ENCODE results near the gene CASZ1. TPM values are rescaled to one million over a fixed set of nuclear protein-coding genes. Genes with fewer than 3 reads are reported as not detected.

Gene CASZ1
- total RNA-seq, 4 donors from 2014 or later = 106 to 229 (median 160) TPM

DNA sequence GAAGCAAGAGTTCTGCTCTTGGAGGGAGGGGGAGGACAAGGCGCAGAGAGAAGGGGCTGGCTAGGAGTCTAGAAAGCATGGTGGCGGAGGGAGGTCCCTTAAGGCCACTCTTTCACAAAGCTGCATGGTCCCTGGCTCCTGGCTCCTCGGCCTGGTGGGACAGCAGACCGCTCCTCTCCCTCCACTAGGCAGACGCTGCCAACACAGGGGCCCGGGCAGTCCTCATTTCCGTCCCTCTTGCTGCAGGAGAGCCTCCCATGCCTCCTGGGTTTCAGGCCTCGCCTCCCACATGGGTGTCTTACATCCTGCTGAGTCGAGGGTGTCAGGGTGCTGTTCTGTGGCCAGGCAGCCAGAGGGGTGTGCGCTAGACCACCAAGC lies 108.0 kb downstream of the CASZ1 start:
- peaks cover 82% of the 10 kb centered on the region for H3K4me1 ChIP-seq
- DNase-seq (ENCODE audit: low spot score in 2 of 2) = no peak
- peaks cover 3% of the 10 kb centered on the region for H3K36me3 ChIP-seq
- no peaks in the 10 kb centered on the region for H3K27me3 ChIP-seq
- H3K9me3 ChIP-seq = no peaks in the 10 kb centered on the region
- no peak overlapping the region for H3K4me3 ChIP-seq
- WGBS = 86% methylated on average over 10 of the region's 10 CpGs
- peak overlapping the region; percentile 6 for H3K27ac ChIP-seq
- TF ChIP-seq, protein P1, sequence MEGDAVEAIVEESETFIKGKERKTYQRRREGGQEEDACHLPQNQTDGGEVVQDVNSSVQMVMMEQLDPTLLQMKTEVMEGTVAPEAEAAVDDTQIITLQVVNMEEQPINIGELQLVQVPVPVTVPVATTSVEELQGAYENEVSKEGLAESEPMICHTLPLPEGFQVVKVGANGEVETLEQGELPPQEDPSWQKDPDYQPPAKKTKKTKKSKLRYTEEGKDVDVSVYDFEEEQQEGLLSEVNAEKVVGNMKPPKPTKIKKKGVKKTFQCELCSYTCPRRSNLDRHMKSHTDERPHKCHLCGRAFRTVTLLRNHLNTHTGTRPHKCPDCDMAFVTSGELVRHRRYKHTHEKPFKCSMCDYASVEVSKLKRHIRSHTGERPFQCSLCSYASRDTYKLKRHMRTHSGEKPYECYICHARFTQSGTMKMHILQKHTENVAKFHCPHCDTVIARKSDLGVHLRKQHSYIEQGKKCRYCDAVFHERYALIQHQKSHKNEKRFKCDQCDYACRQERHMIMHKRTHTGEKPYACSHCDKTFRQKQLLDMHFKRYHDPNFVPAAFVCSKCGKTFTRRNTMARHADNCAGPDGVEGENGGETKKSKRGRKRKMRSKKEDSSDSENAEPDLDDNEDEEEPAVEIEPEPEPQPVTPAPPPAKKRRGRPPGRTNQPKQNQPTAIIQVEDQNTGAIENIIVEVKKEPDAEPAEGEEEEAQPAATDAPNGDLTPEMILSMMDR (IDR thresholded peaks at IDR 0.05) = no peak
- TF ChIP-seq POLR2AphosphoS5 (IDR thresholded peaks at IDR 0.05) (no peak), EP300 (IDR thresholded peaks at IDR 0.05) (no peak), POLR2A (IDR thresholded peaks at IDR 0.05) (no peak)

GRCh38 chr1:10687782-10688408 lies 108.6 kb downstream of the CASZ1 start:
- no peak for DNase-seq (ENCODE audit: low spot score in 2 of 2)
- peak overlapping the region; percentile 6 for H3K27ac ChIP-seq
- peaks cover 3% of the 10 kb centered on the region for H3K36me3 ChIP-seq
- peaks cover 80% of the 10 kb centered on the region for H3K4me1 ChIP-seq
- H3K4me3 ChIP-seq = no peak overlapping the region
- no peaks in the 10 kb centered on the region for H3K27me3 ChIP-seq
- H3K9me3 ChIP-seq = no peaks in the 10 kb centered on the region
- TF ChIP-seq EP300 (IDR thresholded peaks at IDR 0.05) (no peak), POLR2A (IDR thresholded peaks at IDR 0.05) (no peak), POLR2AphosphoS5 (IDR thresholded peaks at IDR 0.05) (no peak)
- TF ChIP-seq, protein P1 (IDR thresholded peaks at IDR 0.05) = no peak
- 55% methylated on average over 15 of the region's 15 CpGs for WGBS

GRCh38 chr1:10687251-10687651 lies 109.2 kb downstream of the CASZ1 start:
- H3K27me3 ChIP-seq = no peaks in the 10 kb centered on the region
- peaks cover 3% of the 10 kb centered on the region for H3K36me3 ChIP-seq
- TF ChIP-seq, protein P1 (IDR thresholded peaks at IDR 0.05) = no peak
- TF ChIP-seq POLR2AphosphoS5 (IDR thresholded peaks at IDR 0.05) (no peak), EP300 (IDR thresholded peaks at IDR 0.05) (no peak), POLR2A (IDR thresholded peaks at IDR 0.05) (no peak)
- 56% methylated on average over 6 of the region's 7 CpGs for WGBS
- no peaks in the 10 kb centered on the region for H3K9me3 ChIP-seq
- no peak overlapping the region for H3K4me3 ChIP-seq
- H3K4me1 ChIP-seq = peaks cover 76% of the 10 kb centered on the region
- no peak for DNase-seq (ENCODE audit: low spot score in 2 of 2)
- peak overlapping the region; percentile 6 for H3K27ac ChIP-seq

- Histone ChIP-seq H3K4me3 (no peak overlapping the region), H3K36me3 (peaks cover 3% of the 10 kb centered on the region), H3K27me3 (no peaks in the 10 kb centered on the region), H3K4me1 (peaks cover 72% of the 10 kb centered on the region), H3K9me3 (no peaks in the 10 kb centered on the region), H3K27ac (peak overlapping the region; percentile 77)
- no peak for DNase-seq (ENCODE audit: low spot score in 2 of 2)
- 62% methylated on average over 20 of the region's 20 CpGs for WGBS
- TF ChIP-seq POLR2A (IDR thresholded peaks at IDR 0.05) (no peak), POLR2AphosphoS5 (IDR thresholded peaks at IDR 0.05) (no peak), EP300 (IDR thresholded peaks at IDR 0.05) (no peak)
- TF ChIP-seq, protein P1 (IDR thresholded peaks at IDR 0.05) = no peak
These were observed 109.9 kb downstream of the CASZ1 start for GRCh38 chr1:10686404-10687040.

DNA sequence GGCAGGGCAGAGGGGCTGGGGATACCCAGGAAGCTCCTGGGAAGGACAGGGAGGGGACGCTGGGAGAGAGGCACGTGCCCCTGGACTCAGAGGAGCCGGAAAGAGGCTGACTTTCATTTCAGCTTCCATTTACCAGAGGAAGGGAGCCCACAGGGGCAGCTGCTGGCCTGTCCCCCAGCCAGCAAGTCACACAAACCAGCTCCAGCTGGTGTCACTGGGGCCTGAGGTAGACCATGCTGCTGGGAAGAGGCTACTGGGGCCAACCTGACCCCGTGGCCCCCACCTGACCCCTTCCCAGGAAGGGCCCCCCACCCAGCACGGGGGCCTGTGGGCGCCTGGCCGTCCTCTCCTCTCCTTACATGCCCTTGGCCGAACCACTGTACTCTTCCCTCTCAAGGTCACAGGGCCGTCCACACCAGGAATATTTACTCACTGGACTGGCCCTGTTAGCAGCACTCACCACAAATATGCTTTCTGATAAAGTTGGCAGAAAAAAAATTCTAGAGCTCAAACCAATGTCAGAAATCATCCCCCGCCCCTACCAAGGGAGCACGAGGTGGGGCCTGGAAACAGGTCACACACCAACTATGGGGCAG lies 110.5 kb downstream of the CASZ1 start:
- 47% methylated on average over 11 of the region's 11 CpGs for WGBS
- no peak for DNase-seq (ENCODE audit: low spot score in 2 of 2)
- TF ChIP-seq, protein P1 (IDR thresholded peaks at IDR 0.05) = no peak
- TF ChIP-seq POLR2A (IDR thresholded peaks at IDR 0.05) (no peak), POLR2AphosphoS5 (IDR thresholded peaks at IDR 0.05) (no peak), EP300 (IDR thresholded peaks at IDR 0.05) (no peak)
- Histone ChIP-seq H3K9me3 (no peaks in the 10 kb centered on the region), H3K4me3 (no peak overlapping the region), H3K27ac (peak overlapping the region; percentile 77), H3K27me3 (no peaks in the 10 kb centered on the region), H3K4me1 (peaks cover 72% of the 10 kb centered on the region), H3K36me3 (peaks cover 3% of the 10 kb centered on the region)
